GM12892 (cell line): ENCODE results near the gene PHF12.

Experiments used
- POLR2A ChIP-seq: IDR thresholded peaks from 2 replicates; pipeline ENCODE4 v1.6.1; 2011; ENCODE audit warnings: low read depth, low read length, control low read depth
- POLR2AphosphoS5 ChIP-seq: IDR thresholded peaks from 2 replicates; pipeline ENCODE4 v1.6.1; 2011; ENCODE audit warnings: low read depth, low read length, control low read depth

DNA sequence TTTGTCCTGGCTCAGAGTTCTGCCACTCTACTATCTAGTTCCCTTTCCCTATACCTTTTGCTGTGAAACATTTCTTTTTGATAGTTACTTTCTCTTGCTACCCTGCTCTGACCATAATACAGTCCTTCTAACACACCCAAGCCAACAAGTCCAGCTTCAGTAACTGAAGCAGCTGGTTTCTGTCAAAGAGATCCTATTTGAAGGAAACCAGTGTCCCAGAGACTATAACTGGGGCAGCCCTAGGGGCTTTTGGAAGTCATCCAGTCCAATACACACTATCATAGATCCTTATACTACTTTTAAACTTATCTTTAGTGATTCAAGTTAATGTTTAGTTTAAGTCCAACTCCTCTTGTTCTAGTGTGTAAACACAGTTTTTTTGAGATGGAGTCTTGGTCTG is 31.1 kb downstream of the PHF12 start:
- TF ChIP-seq POLR2AphosphoS5 (no peak), POLR2A (no peak)
